GM23248 (cell line): ENCODE measurements around the gene PGP. TPM values are rescaled to one million over a fixed set of nuclear protein-coding genes. Genes with fewer than 3 reads are reported as not detected.

Experiments
- DNase-seq: peaks from one replicate; pipeline ENCODE4 v3.0.0-alpha.2; 2015
- H2AFZ ChIP-seq: fragments of 200-600 bp; sonication (generic); 2 replicates; pipeline ENCODE4 v1.6.1; 2016; ENCODE audit warnings: antibody characterized with exemption
- H3F3A ChIP-seq: fragments of 200-600 bp; sonication (generic); 2 replicates; pipeline ENCODE4 v1.6.1; 2016; ENCODE audit warnings: mild to moderate bottlenecking, antibody characterized with exemption, mixed run types; ENCODE audit not compliant: insufficient read depth
- H3K27ac ChIP-seq: fragments of 200-600 bp; sonication (generic); 2 replicates; pipeline ENCODE4 v1.5.1; 2016; ENCODE audit warnings: mild to moderate bottlenecking
- H3K27me3 ChIP-seq: fragments of 200-600 bp; sonication (generic); replicated peaks from 2 replicates; pipeline ENCODE4 v1.6.1; 2016; ENCODE audit warnings: mild to moderate bottlenecking; ENCODE audit not compliant: insufficient read depth
- H3K36me3 ChIP-seq: fragments of 200-600 bp; sonication (generic); 2 replicates; pipeline ENCODE4 v1.6.1; 2016; ENCODE audit warnings: low read depth, mild to moderate bottlenecking
- H3K4me1 ChIP-seq: fragments of 200-600 bp; sonication (generic); 2 replicates; pipeline ENCODE4 v1.6.1; 2016; ENCODE audit warnings: mild to moderate bottlenecking; ENCODE audit not compliant: insufficient read depth
- H3K4me2 ChIP-seq: fragments of 200-600 bp; sonication (generic); one replicate; pipeline ENCODE4 v1.6.1; 2016; ENCODE audit warnings: mild to moderate bottlenecking; ENCODE audit not compliant: unreplicated experiment
- H3K4me3 ChIP-seq: fragments of 200-600 bp; sonication (generic); 2 replicates; pipeline ENCODE4 v1.5.1; 2016; ENCODE audit warnings: mild to moderate bottlenecking
- H3K79me2 ChIP-seq: fragments of 200-600 bp; sonication (generic); 2 replicates; pipeline ENCODE4 v1.6.1; 2016; ENCODE audit warnings: mild to moderate bottlenecking; ENCODE audit not compliant: insufficient read depth
- H3K9ac ChIP-seq: fragments of 200-600 bp; sonication (generic); 2 replicates; pipeline ENCODE4 v1.6.1; 2016; ENCODE audit warnings: mild to moderate bottlenecking
- H3K9me2 ChIP-seq: fragments of 200-600 bp; sonication (generic); 2 replicates; pipeline ENCODE4 v1.6.1; 2016; ENCODE audit warnings: mixed run types, mild to moderate bottlenecking, moderate library complexity; ENCODE audit not compliant: insufficient read depth
- H3K9me3 ChIP-seq: fragments of 200-600 bp; sonication (generic); one replicate; pipeline ENCODE4 v1.6.1; 2017; ENCODE audit warnings: low read depth
- H4K20me1 ChIP-seq: fragments of 200-600 bp; sonication (generic); 2 replicates; pipeline ENCODE4 v1.6.0; 2016; ENCODE audit not compliant: insufficient read depth
- EZH2 ChIP-seq: fragments of 200-600 bp; sonication (generic); IDR thresholded peaks from 2 replicates; pipeline ENCODE4 v1.6.1; 2018; ENCODE audit warnings: antibody characterized with exemption, mild to moderate bottlenecking; ENCODE audit not compliant: insufficient read depth, poor library complexity, severe bottlenecking
- EZH2phosphoT487 ChIP-seq: fragments of 200-600 bp; sonication (generic); IDR thresholded peaks from 2 replicates; pipeline ENCODE4 v1.6.1; 2018; ENCODE audit warnings: antibody characterized with exemption, moderate library complexity, mild to moderate bottlenecking, low read depth; ENCODE audit not compliant: insufficient read depth
- WGBS, 2 experiments: methylation state at CpG; one replicate each; pipeline ENCODE4 v1.1.6; 2015 to 2017; ENCODE audit warnings: low lambda C conversion rate in 2 of 2, low coverage in 1 of 2; ENCODE audit errors: missing lambda C conversion rate in 2 of 2; 5-methylcytosine and 5-hydroxymethylcytosine counted together
- in situ Hi-C: fragments of 300-500 bp; cut with MboI; formaldehyde crosslinking; loops from 2 replicates; pipeline ENCODE4 v1.15.0; 2020
- polyA plus RNA-seq: library from polyadenylated mRNA; unstranded; fragments of >200 nt; fragmentation: Nextera tagmentation; extraction: Ambion mirVana; gene quantifications from 2 replicates; pipeline ENCODE4 v1.2.1, GENCODE V29; 2016
- total RNA-seq: library from RNA; depleted of rRNA; stranded (reverse); fragments of >200 nt; shearing (Covaris generic); gene quantifications from 2 replicates; pipeline ENCODE4 v1.2.3, GENCODE V29; 2014

PGP gene
- total and polyA plus RNA-seq, 2 experiments from 2014 or later = 10.1 to 25.5 TPM

- Histone ChIP-seq H3K9me2 (no peaks in the 10 kb centered on the region), H3K9ac (no peak within 1 kb of the TSS), H3K9me3 (no peaks in the 10 kb centered on the region), H4K20me1 (no peaks in the 10 kb centered on the region), H3K4me1 (no peaks in the 10 kb centered on the region), H3K36me3 (no peaks in the 10 kb centered on the region), H3K4me2 (no peak within 1 kb of the TSS), H3K79me2 (no peaks in the 10 kb centered on the region), H3K27me3 (peaks cover 29% of the 10 kb centered on the region), H3F3A (no peaks in the 10 kb centered on the region), H2AFZ (no peak within 1 kb of the TSS), H3K27ac (no peak within 1 kb of the TSS), H3K4me3 (peak within 1 kb of the TSS; percentile 40; the same call in 1 of the 2 replicates)
- DNase-seq = peak; percentile 65
- in situ Hi-C loops = no loop called here
- 0 to 1% methylated on average over 4 to 44 of the region's 129 CpGs for WGBS, 2 experiments
- no peak for TF ChIP-seq EZH2
- no peak for TF ChIP-seq EZH2phosphoT487
Measured at GRCh38 chr16:2196162-2196980, 18.3 kb downstream of the PGP start, which contains the start of gene CASKIN1. CASKIN1 (minus strand) TSS chr16:2196605; CDS start chr16:2196432, 173 bp downstream.

GRCh38 chr16:2195322-2196161, 19.1 kb downstream of the PGP start:
- Histone ChIP-seq H3K9ac (no peak overlapping the region), H3K36me3 (no peaks in the 10 kb centered on the region), H2AFZ (no peak overlapping the region), H3K27me3 (peaks cover 29% of the 10 kb centered on the region), H4K20me1 (no peaks in the 10 kb centered on the region), H3K79me2 (no peaks in the 10 kb centered on the region), H3K4me3 (0 out of 2 replicates have a peak overlapping the region, but pooled peaks have one; percentile 40), H3F3A (no peaks in the 10 kb centered on the region), H3K4me2 (no peak overlapping the region), H3K27ac (no peak overlapping the region), H3K9me2 (no peaks in the 10 kb centered on the region), H3K9me3 (no peaks in the 10 kb centered on the region), H3K4me1 (no peaks in the 10 kb centered on the region)
- in situ Hi-C loops = no loop called here
- WGBS, 2 experiments = 2 to 3% methylated on average over 17 to 38 of the region's 49 CpGs
- TF ChIP-seq EZH2phosphoT487 (0 out of 2 replicates have a peak, but pooled peaks have one; percentile 33), EZH2 (peak; percentile 70)
- no peak for DNase-seq

GRCh38 chr16:2194852-2195321, 19.8 kb downstream of the PGP start:
- Histone ChIP-seq H3K9me3 (no peaks in the 10 kb centered on the region), H4K20me1 (no peaks in the 10 kb centered on the region), H3K4me2 (no peak overlapping the region), H3K4me1 (no peaks in the 10 kb centered on the region), H3K9me2 (no peaks in the 10 kb centered on the region), H3K27ac (no peak overlapping the region), H3F3A (no peaks in the 10 kb centered on the region), H3K27me3 (peaks cover 29% of the 10 kb centered on the region), H3K9ac (no peak overlapping the region), H3K4me3 (no peak overlapping the region), H3K36me3 (no peaks in the 10 kb centered on the region), H2AFZ (no peak overlapping the region), H3K79me2 (no peaks in the 10 kb centered on the region)
- in situ Hi-C loops = no loop called here
- peak; percentile 8 for TF ChIP-seq EZH2
- no peak for TF ChIP-seq EZH2phosphoT487
- peak; percentile 51 for DNase-seq
- WGBS, 2 experiments = 10 to 13% methylated on average over 10 of the region's 10 CpGs

- no peaks in the 10 kb centered on the region for H3F3A ChIP-seq
- no peak overlapping the region for H3K4me2 ChIP-seq
- H2AFZ ChIP-seq = no peak overlapping the region
- H4K20me1 ChIP-seq = no peaks in the 10 kb centered on the region
- 54 to 64% methylated on average over 14 to 15 of the region's 16 CpGs for WGBS, 2 experiments
- no peaks in the 10 kb centered on the region for H3K36me3 ChIP-seq
- no peak overlapping the region for H3K27ac ChIP-seq
- no peak overlapping the region for H3K4me3 ChIP-seq
- peak; percentile 30 for TF ChIP-seq EZH2
- no peak for TF ChIP-seq EZH2phosphoT487
- no peaks in the 10 kb centered on the region for H3K4me1 ChIP-seq
- no peaks in the 10 kb centered on the region for H3K9me3 ChIP-seq
- H3K9me2 ChIP-seq = no peaks in the 10 kb centered on the region
- DNase-seq = peak; percentile 65
- peaks cover 29% of the 10 kb centered on the region for H3K27me3 ChIP-seq
- no peaks in the 10 kb centered on the region for H3K79me2 ChIP-seq
- H3K9ac ChIP-seq = no peak overlapping the region
- in situ Hi-C loops = no loop called here
Measured at GRCh38 chr16:2194166-2194834, 20.3 kb downstream of the PGP start.
